ENCODE data around the gene TEX29.

Gene TEX29

GRCh38 chr13:111304603-111305289 lies 15.7 kb upstream of the TEX29 start:
- H3K27me3 ChIP-seq (ENCODE audit: control insufficient read depth in 2 of 2, insufficient read depth in 2 of 2, low read length in 2 of 2): no peaks in the 10 kb centered on the region
- no peak overlapping the region for H3K27ac ChIP-seq (ENCODE audit: low read depth in 2 of 2, low read length in 2 of 2)
- peak overlapping the region in 1 of 2 donors; percentile 16 for H3K4me3 ChIP-seq (ENCODE audit: low read length in 2 of 2)
- no peak overlapping the region for H3K9ac ChIP-seq (ENCODE audit: low read depth in 1 of 2, low read length in 2 of 2)
- no peaks in the 10 kb centered on the region for H3K9me3 ChIP-seq (ENCODE audit: control insufficient read depth in 2 of 2, low read length in 2 of 2)
- peaks cover 53 to 54% of the 10 kb centered on the region in 2 donors for H3K36me3 ChIP-seq (ENCODE audit: control insufficient read depth in 2 of 2, insufficient read depth in 2 of 2, low read length in 2 of 2)
- no peaks in the 10 kb centered on the region for H3K4me1 ChIP-seq (ENCODE audit: control insufficient read depth in 2 of 2, insufficient read depth in 2 of 2, low read length in 2 of 2)

- Histone ChIP-seq H3K27me3 (ENCODE audit: control insufficient read depth in 2 of 2, insufficient read depth in 2 of 2, low read length in 2 of 2) (no peaks in the 10 kb centered on the region), H3K27ac (ENCODE audit: low read depth in 2 of 2, low read length in 2 of 2) (no peak overlapping the region), H3K4me1 (ENCODE audit: control insufficient read depth in 2 of 2, insufficient read depth in 2 of 2, low read length in 2 of 2) (no peaks in the 10 kb centered on the region), H3K36me3 (ENCODE audit: control insufficient read depth in 2 of 2, insufficient read depth in 2 of 2, low read length in 2 of 2) (peaks cover 0 to 3% of the 10 kb centered on the region in 2 donors), H3K9ac (ENCODE audit: low read depth in 1 of 2, low read length in 2 of 2) (no peak overlapping the region), H3K9me3 (ENCODE audit: control insufficient read depth in 2 of 2, low read length in 2 of 2) (peaks cover 0 to 3% of the 10 kb centered on the region in 2 donors), H3K4me3 (ENCODE audit: low read length in 2 of 2) (no peak overlapping the region)
Observed at GRCh38 chr13:111312944-111313590, 7.4 kb upstream of the TEX29 start.

DNA sequence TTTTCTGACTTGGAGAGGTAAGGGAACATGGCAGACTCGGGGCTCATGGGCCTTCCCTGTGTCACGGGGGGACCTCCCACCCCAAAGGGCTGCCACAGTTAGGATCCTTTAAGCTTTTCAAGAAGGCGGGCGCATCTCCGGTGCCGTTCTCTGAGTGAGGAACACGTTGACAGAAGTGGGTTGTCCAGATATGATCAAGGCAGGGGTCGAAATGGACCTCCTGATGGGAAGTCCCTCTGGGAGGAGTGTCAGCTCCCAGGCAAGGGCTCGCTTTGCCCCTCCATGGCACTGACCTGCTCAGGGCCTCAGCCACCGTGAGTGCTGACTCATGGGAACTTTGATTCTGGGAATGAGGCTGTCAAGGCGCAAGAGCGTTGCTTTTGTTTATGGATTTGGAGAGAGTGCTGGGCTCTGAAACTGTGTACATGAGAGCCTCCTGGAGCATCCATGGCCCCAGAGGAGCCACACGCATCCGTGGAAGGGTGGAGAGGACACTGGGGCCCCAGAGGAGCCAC lies 6.5 kb upstream of the TEX29 start:
- H3K4me1 ChIP-seq (ENCODE audit: control insufficient read depth in 2 of 2, insufficient read depth in 2 of 2, low read length in 2 of 2): no peaks in the 10 kb centered on the region

GRCh38 chr13:111314852-111315251 lies 5.6 kb upstream of the TEX29 start:
- Histone ChIP-seq H3K4me1 (ENCODE audit: control insufficient read depth in 2 of 2, insufficient read depth in 2 of 2, low read length in 2 of 2) (no peaks in the 10 kb centered on the region), H3K36me3 (ENCODE audit: control insufficient read depth in 2 of 2, insufficient read depth in 2 of 2, low read length in 2 of 2) (peaks cover 0 to 3% of the 10 kb centered on the region in 2 donors), H3K27me3 (ENCODE audit: control insufficient read depth in 2 of 2, insufficient read depth in 2 of 2, low read length in 2 of 2) (no peaks in the 10 kb centered on the region), H3K9me3 (ENCODE audit: control insufficient read depth in 2 of 2, low read length in 2 of 2) (peaks cover 0 to 3% of the 10 kb centered on the region in 2 donors), H3K9ac (ENCODE audit: low read depth in 1 of 2, low read length in 2 of 2) (no peak overlapping the region), H3K4me3 (ENCODE audit: low read length in 2 of 2) (no peak overlapping the region), H3K27ac (ENCODE audit: low read depth in 2 of 2, low read length in 2 of 2) (no peak overlapping the region)

More for the DNA sequence above, 6.5 kb upstream of the TEX29 start:
- Histone ChIP-seq H3K27me3 (ENCODE audit: control insufficient read depth in 2 of 2, insufficient read depth in 2 of 2, low read length in 2 of 2) (no peaks in the 10 kb centered on the region), H3K9ac (ENCODE audit: low read depth in 1 of 2, low read length in 2 of 2) (no peak overlapping the region), H3K36me3 (ENCODE audit: control insufficient read depth in 2 of 2, insufficient read depth in 2 of 2, low read length in 2 of 2) (peaks cover 0 to 3% of the 10 kb centered on the region in 2 donors), H3K27ac (ENCODE audit: low read depth in 2 of 2, low read length in 2 of 2) (no peak overlapping the region), H3K9me3 (ENCODE audit: control insufficient read depth in 2 of 2, low read length in 2 of 2) (peaks cover 0 to 3% of the 10 kb centered on the region in 2 donors), H3K4me3 (ENCODE audit: low read length in 2 of 2) (no peak overlapping the region)

DNA sequence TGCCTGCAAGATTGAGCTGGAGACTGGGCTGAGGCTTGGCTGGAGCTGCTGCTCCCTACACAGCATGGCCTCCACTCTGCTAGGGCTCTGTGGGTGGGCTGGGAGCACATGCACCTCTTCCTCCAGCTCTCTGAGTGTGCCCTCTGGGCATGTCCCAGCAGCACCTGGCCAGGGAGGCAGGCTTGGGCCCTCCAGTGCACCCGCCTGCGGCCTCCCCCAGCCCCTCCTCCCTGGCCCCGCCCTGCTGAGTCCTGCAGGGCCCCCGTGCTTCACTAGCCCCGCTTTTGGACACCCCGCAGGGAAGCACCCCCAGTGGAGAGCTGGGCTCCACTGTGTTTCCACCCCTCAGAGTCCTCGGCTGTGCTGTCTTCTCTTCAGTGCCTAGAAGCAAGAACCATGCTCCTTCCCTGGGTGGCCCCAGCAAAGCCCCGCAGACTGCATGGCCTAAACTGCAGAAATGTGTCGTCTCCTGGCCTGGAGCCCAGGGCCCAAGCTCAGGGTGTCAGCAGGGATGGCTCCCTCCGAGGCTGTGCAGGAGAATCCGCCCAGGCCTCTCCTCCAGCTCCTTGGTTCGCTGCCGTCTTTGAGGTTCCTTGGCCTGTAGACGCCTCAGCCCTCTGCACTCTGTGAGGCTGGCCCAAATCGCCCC lies 5.0 kb upstream of the TEX29 start:
- Histone ChIP-seq H3K4me1 (ENCODE audit: control insufficient read depth in 2 of 2, insufficient read depth in 2 of 2, low read length in 2 of 2) (no peaks in the 10 kb centered on the region), H3K27me3 (ENCODE audit: control insufficient read depth in 2 of 2, insufficient read depth in 2 of 2, low read length in 2 of 2) (no peaks in the 10 kb centered on the region), H3K36me3 (ENCODE audit: control insufficient read depth in 2 of 2, insufficient read depth in 2 of 2, low read length in 2 of 2) (peaks cover 0 to 3% of the 10 kb centered on the region in 2 donors), H3K9ac (ENCODE audit: low read depth in 1 of 2, low read length in 2 of 2) (no peak overlapping the region), H3K4me3 (ENCODE audit: low read length in 2 of 2) (no peak overlapping the region), H3K9me3 (ENCODE audit: control insufficient read depth in 2 of 2, low read length in 2 of 2) (peaks cover 0 to 3% of the 10 kb centered on the region in 2 donors), H3K27ac (ENCODE audit: low read depth in 2 of 2, low read length in 2 of 2) (no peak overlapping the region)

- Histone ChIP-seq H3K27me3 (ENCODE audit: control insufficient read depth in 2 of 2, insufficient read depth in 2 of 2, low read length in 2 of 2) (no peaks in the 10 kb centered on the region), H3K4me1 (ENCODE audit: control insufficient read depth in 2 of 2, insufficient read depth in 2 of 2, low read length in 2 of 2) (no peaks in the 10 kb centered on the region), H3K36me3 (ENCODE audit: control insufficient read depth in 2 of 2, insufficient read depth in 2 of 2, low read length in 2 of 2) (peaks cover 0 to 3% of the 10 kb centered on the region in 2 donors), H3K9me3 (ENCODE audit: control insufficient read depth in 2 of 2, low read length in 2 of 2) (peaks cover 0 to 3% of the 10 kb centered on the region in 2 donors), H3K27ac (ENCODE audit: low read depth in 2 of 2, low read length in 2 of 2) (no peak overlapping the region), H3K9ac (ENCODE audit: low read depth in 1 of 2, low read length in 2 of 2) (no peak overlapping the region), H3K4me3 (ENCODE audit: low read length in 2 of 2) (no peak overlapping the region)
Observed at GRCh38 chr13:111316161-111316730, 4.2 kb upstream of the TEX29 start.

- Histone ChIP-seq H3K9ac (ENCODE audit: low read depth in 1 of 2, low read length in 2 of 2) (no peak overlapping the region), H3K9me3 (ENCODE audit: control insufficient read depth in 2 of 2, low read length in 2 of 2) (peaks cover 0 to 3% of the 10 kb centered on the region in 2 donors), H3K4me1 (ENCODE audit: control insufficient read depth in 2 of 2, insufficient read depth in 2 of 2, low read length in 2 of 2) (no peaks in the 10 kb centered on the region), H3K27me3 (ENCODE audit: control insufficient read depth in 2 of 2, insufficient read depth in 2 of 2, low read length in 2 of 2) (no peaks in the 10 kb centered on the region), H3K27ac (ENCODE audit: low read depth in 2 of 2, low read length in 2 of 2) (no peak overlapping the region), H3K36me3 (ENCODE audit: control insufficient read depth in 2 of 2, insufficient read depth in 2 of 2, low read length in 2 of 2) (peaks cover 0 to 3% of the 10 kb centered on the region in 2 donors), H3K4me3 (ENCODE audit: low read length in 2 of 2) (no peak overlapping the region)
Observed at GRCh38 chr13:111317042-111317550, 3.3 kb upstream of the TEX29 start.

DNA sequence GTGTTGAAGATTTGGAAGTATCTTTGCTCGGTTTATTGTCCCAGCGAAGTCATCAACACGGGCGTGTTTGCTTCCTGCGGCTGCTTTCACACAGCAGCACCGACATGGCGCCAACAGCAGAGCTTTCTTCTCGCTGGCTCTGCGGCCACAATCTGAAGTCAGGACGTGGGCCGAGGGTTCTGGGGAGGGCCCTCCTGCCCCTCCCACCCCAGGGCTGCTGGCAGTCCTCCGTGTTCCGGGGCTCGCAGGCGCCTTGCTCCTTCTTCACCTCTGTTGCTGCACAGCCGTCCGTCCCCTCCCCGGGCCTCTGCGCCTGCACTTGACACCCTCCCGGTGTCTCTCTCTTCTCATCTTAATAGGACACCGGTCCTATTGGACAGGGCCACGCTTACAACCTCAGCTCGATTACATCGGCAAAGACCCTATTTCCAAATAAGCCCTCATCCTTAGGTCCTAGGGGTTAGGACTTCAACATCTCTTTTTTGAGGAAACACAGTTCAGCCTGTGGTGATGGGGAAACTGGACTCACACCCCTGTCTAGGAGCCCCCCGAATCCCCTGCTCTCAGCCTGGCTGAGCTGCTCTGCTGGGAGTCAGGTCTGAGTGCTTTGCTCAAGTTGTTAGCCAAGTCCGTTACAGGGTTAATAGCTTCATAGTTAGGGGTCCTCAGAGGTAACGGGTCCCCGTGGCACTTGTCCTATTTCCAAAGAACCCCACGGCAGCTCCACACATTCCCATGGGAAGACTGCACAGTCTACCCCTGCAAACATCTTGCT lies 2.7 kb upstream of the TEX29 start:
- H3K9ac ChIP-seq (ENCODE audit: low read depth in 1 of 2, low read length in 2 of 2): no peak overlapping the region
- H3K27me3 ChIP-seq (ENCODE audit: control insufficient read depth in 2 of 2, insufficient read depth in 2 of 2, low read length in 2 of 2): no peaks in the 10 kb centered on the region
- no peak overlapping the region for H3K4me3 ChIP-seq (ENCODE audit: low read length in 2 of 2)
- H3K9me3 ChIP-seq (ENCODE audit: control insufficient read depth in 2 of 2, low read length in 2 of 2): peaks cover 0 to 2% of the 10 kb centered on the region in 2 donors
- peaks cover 0 to 3% of the 10 kb centered on the region in 2 donors for H3K36me3 ChIP-seq (ENCODE audit: control insufficient read depth in 2 of 2, insufficient read depth in 2 of 2, low read length in 2 of 2)
- no peaks in the 10 kb centered on the region for H3K4me1 ChIP-seq (ENCODE audit: control insufficient read depth in 2 of 2, insufficient read depth in 2 of 2, low read length in 2 of 2)
- H3K27ac ChIP-seq (ENCODE audit: low read depth in 2 of 2, low read length in 2 of 2): no peak overlapping the region

DNA sequence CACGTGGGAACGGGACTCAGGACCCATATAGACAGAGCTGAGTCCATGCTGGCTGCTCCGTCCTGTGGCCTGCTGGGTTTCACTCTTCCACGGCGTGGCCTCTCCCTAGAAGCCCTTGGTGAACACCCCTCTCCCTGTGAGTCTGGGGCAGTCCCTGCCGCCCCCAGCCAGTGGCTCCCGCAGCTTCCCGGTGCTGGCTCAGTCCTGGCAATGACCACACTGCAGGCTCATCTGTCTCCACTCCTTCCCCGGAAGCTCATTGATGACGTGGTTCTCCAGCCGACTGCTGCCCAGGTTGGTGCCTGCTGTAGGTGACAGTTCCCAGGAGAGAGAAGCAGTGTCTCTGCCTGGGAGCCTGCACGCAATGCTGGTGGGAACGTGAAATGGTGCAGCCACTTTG lies 2.1 kb upstream of the TEX29 start:
- no peaks in the 10 kb centered on the region for H3K4me1 ChIP-seq (ENCODE audit: control insufficient read depth in 2 of 2, insufficient read depth in 2 of 2, low read length in 2 of 2)
- H3K27ac ChIP-seq (ENCODE audit: low read depth in 2 of 2, low read length in 2 of 2): no peak overlapping the region
- H3K4me3 ChIP-seq (ENCODE audit: low read length in 2 of 2): no peak overlapping the region
- peaks cover 0 to 3% of the 10 kb centered on the region in 2 donors for H3K36me3 ChIP-seq (ENCODE audit: control insufficient read depth in 2 of 2, insufficient read depth in 2 of 2, low read length in 2 of 2)
- H3K27me3 ChIP-seq (ENCODE audit: control insufficient read depth in 2 of 2, insufficient read depth in 2 of 2, low read length in 2 of 2): no peaks in the 10 kb centered on the region
- no peak overlapping the region for H3K9ac ChIP-seq (ENCODE audit: low read depth in 1 of 2, low read length in 2 of 2)
- H3K9me3 ChIP-seq (ENCODE audit: control insufficient read depth in 2 of 2, low read length in 2 of 2): no peaks in the 10 kb centered on the region
